HEK293T (cell line): ENCODE results near the gene SDHC.
"Not testable (repeated sequence)": the region's sequence is repeated elsewhere in the genome, so short reads cannot be mapped to it uniquely, and the experiment has no call there.

Experiments used
- BHLHE40 ChIP-seq: fragments of 450-650 bp; IDR thresholded peaks from 2 replicates; pipeline ENCODE4 v1.6.1; 2016; ENCODE audit warnings: mild to moderate bottlenecking, moderate library complexity, borderline replicate concordance
- FOXA1 ChIP-seq: fragments of 450-650 bp; IDR thresholded peaks from 2 replicates; pipeline ENCODE4 v1.6.1; 2016; ENCODE audit warnings: mild to moderate bottlenecking
- FOXK2 ChIP-seq: fragments of 450-650 bp; IDR thresholded peaks from 2 replicates; pipeline ENCODE4 v1.6.1; 2016; ENCODE audit warnings: mild to moderate bottlenecking
- FOXM1 ChIP-seq: fragments of 450-650 bp; IDR thresholded peaks from 2 replicates; pipeline ENCODE4 v1.6.1; 2017; ENCODE audit warnings: mild to moderate bottlenecking, borderline replicate concordance
- HDGF ChIP-seq: fragments of 450-650 bp; IDR thresholded peaks from 2 replicates; pipeline ENCODE4 v1.6.1; 2017; ENCODE audit warnings: antibody characterized with exemption, borderline replicate concordance
- L3MBTL2 ChIP-seq: fragments of 450-650 bp; conservative IDR thresholded peaks from 2 replicates; pipeline ENCODE4 v1.6.1; 2016; ENCODE audit warnings: mild to moderate bottlenecking
- NFRKB ChIP-seq: fragments of 450-650 bp; IDR thresholded peaks from 2 replicates; pipeline ENCODE4 v1.6.1; 2016; ENCODE audit warnings: mild to moderate bottlenecking, moderate library complexity
- SP1 ChIP-seq: fragments of 450-650 bp; IDR thresholded peaks from 2 replicates; pipeline ENCODE4 v1.6.1; 2017
- SUZ12 ChIP-seq: fragments of 450-650 bp; IDR thresholded peaks from 2 replicates; pipeline ENCODE4 v1.6.1; 2016; ENCODE audit warnings: mild to moderate bottlenecking
- TARDBP ChIP-seq: fragments of 450-650 bp; IDR thresholded peaks from 2 replicates; pipeline ENCODE4 v1.6.1; 2016
- ZNF384 ChIP-seq: fragments of 450-650 bp; IDR thresholded peaks from 2 replicates; pipeline ENCODE4 v1.6.1; 2016

GRCh38 chr1:161410636-161410970 lies 96.4 kb downstream of the SDHC start:
- not testable (repeated sequence) for TF ChIP-seq ZNF384, FOXM1, SUZ12, BHLHE40, TARDBP, SP1, NFRKB, L3MBTL2, HDGF, FOXK2, FOXA1
